SK-N-SH (cell line): ENCODE results near the gene OR1J2. TPM values are rescaled to one million over a fixed set of nuclear protein-coding genes. Genes with fewer than 3 reads are reported as not detected.

Source experiments
- CTCF ChIA-PET: fragments of 300-600, 350-600 bp; formaldehyde crosslinking; extraction: SDS; loops from one replicate; lab custom pipeline; 2021; lab: Yijun Ruan, JAX
- POLR2A ChIA-PET: fragments of 350-600 bp; sonication (Branson Sonifier 250); formaldehyde crosslinking; extraction: SDS; loops from one replicate; lab custom pipeline; 2020; ENCODE audit warnings: antibody characterized with exemption, inconsistent platforms; lab: Yijun Ruan, JAX
- DNase-seq: peaks from one replicate; pipeline ENCODE4 v3.0.0; 2012
- H2AFZ ChIP-seq: fragments of 200-600 bp; sonication (generic); 2 replicates; pipeline ENCODE4 v1.8.1; 2016; ENCODE audit warnings: antibody characterized with exemption, mild to moderate bottlenecking, low read depth
- H3F3A ChIP-seq: fragments of 200-600 bp; sonication (generic); replicated peaks from 2 replicates; pipeline ENCODE3; 2016; ENCODE audit warnings: antibody characterized with exemption, mild to moderate bottlenecking; ENCODE audit not compliant: insufficient read depth
- H3K27ac ChIP-seq, 2 experiments: fragments of 200-500 bp in 1 of 2; fragments of 200-600 bp in 1 of 2; sonication (Bioruptor generic) in 1 of 2; sonication (generic), shearing (Covaris generic) in 1 of 2; 2 replicates each; pipeline versions ENCODE4 v1.5.1 to v1.6.1; 2014 to 2016; ENCODE audit warnings: low read depth in 2 of 2, inconsistent platforms in 1 of 2, low read length in 1 of 2, mild to moderate bottlenecking in 1 of 2, mixed read lengths in 1 of 2
- H3K27me3 ChIP-seq: fragments of 200-600 bp; sonication (generic), shearing (Covaris generic); 2 replicates; pipeline ENCODE4 v1.6.1; 2016; ENCODE audit warnings: mixed run types; ENCODE audit not compliant: insufficient read depth
- H3K36me3 ChIP-seq, 2 experiments: fragments of 200-500 bp in 1 of 2; fragments of 200-600 bp in 1 of 2; sonication (Bioruptor generic) in 1 of 2; sonication (generic) in 1 of 2; replicated peaks in 1 of 2; 2 replicates each; pipeline versions ENCODE3 to v1.5.1; 2014 to 2016; ENCODE audit warnings: low read length in 1 of 2, mild to moderate bottlenecking in 1 of 2; ENCODE audit not compliant: insufficient read depth in 2 of 2, control insufficient read depth in 1 of 2
- H3K4me1 ChIP-seq, 2 experiments: fragments of 200-500 bp in 1 of 2; fragments of 200-600 bp in 1 of 2; sonication (Bioruptor generic) in 1 of 2; sonication (generic), shearing (Covaris generic) in 1 of 2; 2 replicates each; pipeline versions ENCODE4 v1.5.1 to v1.6.1; 2014 to 2016; ENCODE audit warnings: low read depth in 1 of 2, low read length in 1 of 2, mixed run types in 1 of 2; ENCODE audit not compliant: insufficient read depth in 2 of 2, control insufficient read depth in 1 of 2
- H3K4me2 ChIP-seq: fragments of 200-600 bp; sonication (generic), shearing (Covaris generic); 2 replicates; pipeline ENCODE4 v1.6.1; 2017; ENCODE audit warnings: mixed run types
- H3K4me3 ChIP-seq, 2 experiments: fragments of 200-500 bp in 1 of 2; fragments of 200-600 bp in 1 of 2; sonication (Bioruptor generic) in 1 of 2; sonication (generic), shearing (Covaris generic) in 1 of 2; 2 replicates each; pipeline versions ENCODE4 v1.5.1 to v1.8.1; 2014 to 2016; ENCODE audit warnings: low read depth in 2 of 2, inconsistent platforms in 1 of 2, low read length in 1 of 2, mild to moderate bottlenecking in 1 of 2, mixed read lengths in 1 of 2, moderate library complexity in 1 of 2
- H3K79me2 ChIP-seq: fragments of 200-600 bp; sonication (generic); 2 replicates; pipeline ENCODE4 v1.8.1; 2017; ENCODE audit warnings: mild to moderate bottlenecking; ENCODE audit not compliant: insufficient read depth
- H3K9ac ChIP-seq: fragments of 200-600 bp; sonication (generic); 2 replicates; pipeline ENCODE4 v1.6.1; 2017; ENCODE audit warnings: mixed run types
- H3K9me2 ChIP-seq: fragments of 200-600 bp; sonication (generic); 2 replicates; pipeline ENCODE4 v1.6.1; 2017; ENCODE audit warnings: mixed run types
- H3K9me3 ChIP-seq: fragments of 200-600 bp; sonication (generic); 2 replicates; pipeline ENCODE4 v1.6.1; 2017; ENCODE audit warnings: mixed run types, mild to moderate bottlenecking, moderate library complexity
- H4K20me1 ChIP-seq: fragments of 200-600 bp; sonication (generic); 2 replicates; pipeline ENCODE4 v1.6.1; 2017; ENCODE audit warnings: mild to moderate bottlenecking, mixed run types; ENCODE audit not compliant: insufficient read depth
- ELF1 ChIP-seq: IDR thresholded peaks from 2 replicates; pipeline ENCODE4 v1.4.0; 2012
- EP300 ChIP-seq, 2 experiments: IDR thresholded peaks; 2 replicates each; pipeline versions ENCODE4 v1.4.0 to v1.6.1; 2012; ENCODE audit warnings: borderline replicate concordance in 1 of 2, low read depth in 1 of 2, low read length in 1 of 2
- EZH2phosphoT487 ChIP-seq: fragments of 200-600 bp; sonication (generic); IDR thresholded peaks from 2 replicates; pipeline ENCODE4 v1.6.1; 2017; ENCODE audit warnings: low read depth, mixed run types, mild to moderate bottlenecking, antibody characterized with exemption, moderate library complexity, borderline replicate concordance
- FOSL2 ChIP-seq: IDR thresholded peaks from 2 replicates; pipeline ENCODE4 v1.4.0; 2012; ENCODE audit warnings: low read depth, mild to moderate bottlenecking, moderate library complexity, borderline replicate concordance
- FOXJ3 ChIP-seq: sonication (generic); formaldehyde crosslinking; IDR thresholded peaks from 2 replicates; pipeline ENCODE4 v1.5.1; 2020; ENCODE audit warnings: mild to moderate bottlenecking, missing genetic modification reagents
- JUND ChIP-seq: IDR thresholded peaks from 2 replicates; pipeline ENCODE4 v1.4.0; 2012
- MEF2A ChIP-seq: IDR thresholded peaks from 2 replicates; pipeline ENCODE4 v1.4.0; 2012; ENCODE audit warnings: low read depth, borderline replicate concordance
- RAD21 ChIP-seq: IDR thresholded peaks from 2 replicates; pipeline ENCODE4 v1.6.1; 2012; ENCODE audit warnings: mild to moderate bottlenecking, low read length
- RXRA ChIP-seq: IDR thresholded peaks from 2 replicates; pipeline ENCODE4 v1.4.0; 2012; ENCODE audit warnings: low read depth, mild to moderate bottlenecking, borderline replicate concordance
- SIN3A ChIP-seq: IDR thresholded peaks from 2 replicates; pipeline ENCODE4 v1.6.1; 2012; ENCODE audit warnings: low read depth, mild to moderate bottlenecking, low read length, moderate library complexity, borderline replicate concordance
- SMC3 ChIP-seq: IDR thresholded peaks from 2 replicates; pipeline ENCODE4 v1.6.1; 2012; ENCODE audit warnings: low read depth, low read length, improper control_type of control experiment
- TCF12 ChIP-seq: IDR thresholded peaks from 2 replicates; pipeline ENCODE4 v1.4.0; 2012
- TEAD4 ChIP-seq: IDR thresholded peaks from 2 replicates; pipeline ENCODE4 v1.4.0; 2012; ENCODE audit warnings: mild to moderate bottlenecking, borderline replicate concordance; ENCODE audit not compliant: insufficient read depth
- YY1 ChIP-seq: IDR thresholded peaks from 2 replicates; pipeline ENCODE4 v1.4.0; 2012; ENCODE audit warnings: low read depth, mild to moderate bottlenecking
- WGBS: methylation state at CpG from one replicate; pipeline ENCODE4 v1.1.6; 2017; ENCODE audit warnings: low lambda C conversion rate; 5-methylcytosine and 5-hydroxymethylcytosine counted together
- polyA plus RNA-seq, 3 experiments: library from polyadenylated mRNA; depleted of rRNA; stranded (reverse); fragments of >200 nt; gene quantifications; 2 replicates each; pipeline ENCODE4 v1.2.3, GENCODE V29; 2012
- TF ChIP-seq, protein P1 (sequence below): fragments of 200-600 bp; sonication (generic); IDR thresholded peaks from 2 replicates; pipeline ENCODE4 v1.6.1; 2017; ENCODE audit warnings: antibody characterized with exemption, mild to moderate bottlenecking, moderate library complexity
- TF ChIP-seq, protein P2 (sequence below): IDR thresholded peaks from 2 replicates; pipeline ENCODE4 v1.4.0; 2012; ENCODE audit warnings: low read depth, borderline replicate concordance

The OR1J2 gene
- polyA plus RNA-seq, 1 of the 3 experiments (the other 2 are of a cell fraction), result not detected

DNA sequence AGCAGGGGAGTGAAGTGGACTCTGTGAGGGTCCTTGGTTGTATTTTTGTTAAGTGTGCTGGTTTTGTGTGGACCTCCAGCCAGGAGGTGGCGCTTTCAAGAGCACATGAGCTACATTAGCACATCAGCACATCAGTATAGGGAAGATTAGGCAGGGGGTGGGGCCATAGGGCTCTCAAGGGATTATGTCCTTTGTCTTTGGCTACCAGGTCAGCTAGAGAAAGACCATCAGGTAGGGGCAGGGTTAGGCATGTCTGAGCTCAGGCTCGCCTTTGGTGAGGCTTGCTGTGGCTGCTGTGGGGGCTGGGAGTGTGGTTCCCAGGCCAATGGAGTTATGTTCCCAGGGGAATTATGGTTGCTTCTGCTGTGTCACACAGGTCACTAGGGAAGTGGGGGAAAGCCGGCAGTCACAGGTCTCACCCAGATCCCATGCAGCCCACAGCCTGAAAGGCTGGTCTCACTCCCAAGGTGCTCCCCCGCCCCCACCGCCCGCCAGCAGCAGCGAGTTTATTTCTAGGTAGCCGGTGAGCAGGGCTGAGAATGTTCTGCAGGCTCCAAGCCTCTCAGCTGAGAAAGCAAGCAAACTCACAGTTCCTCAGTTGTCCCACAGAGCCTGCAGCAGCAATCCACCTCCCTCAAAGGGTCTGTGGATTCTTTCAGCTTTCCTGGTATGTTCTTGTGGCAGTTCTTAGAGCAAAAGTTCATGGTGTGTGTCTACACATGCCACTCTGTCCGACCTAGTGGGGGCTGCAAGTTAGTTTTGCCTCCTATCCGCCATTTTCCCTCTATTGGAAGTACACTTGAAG lies 46.6 kb upstream of the OR1J2 start:
- Histone ChIP-seq H3K9me3 (no peaks in the 10 kb centered on the region), H4K20me1 (no peaks in the 10 kb centered on the region), H3K27ac (peak overlapping the region in 1 of 2 experiments; percentile 7; a peak in 1 of 4 replicates), H3K9me2 (no peaks in the 10 kb centered on the region), H3K9ac (peak overlapping the region; percentile 40; the same call in 1 of the 2 replicates), H3K36me3 (no peaks in the 10 kb centered on the region), H2AFZ (peak overlapping the region; percentile 94), H3F3A (no peaks in the 10 kb centered on the region), H3K4me3 (peak overlapping the region; percentile 47 to 60), H3K4me2 (peak overlapping the region; percentile 78), H3K79me2 (no peaks in the 10 kb centered on the region), H3K27me3 (no peaks in the 10 kb centered on the region), H3K4me1 (peaks cover 3 to 4% of the 10 kb centered on the region in 2 experiments; a peak in 2 of 4 replicates)
- ChIA-PET POLR2A (no interaction called here), CTCF (interaction anchor here (0.6 to 4.6 kb wide), 19 partner anchors 8 to 886 kb away, joined by 3 to 77 read pairs (median 4); partner anchors contain the start of gene OR1J1)
- WGBS, result 40% methylated on average over 6 of the region's 10 CpGs
- TF ChIP-seq, protein P1, sequence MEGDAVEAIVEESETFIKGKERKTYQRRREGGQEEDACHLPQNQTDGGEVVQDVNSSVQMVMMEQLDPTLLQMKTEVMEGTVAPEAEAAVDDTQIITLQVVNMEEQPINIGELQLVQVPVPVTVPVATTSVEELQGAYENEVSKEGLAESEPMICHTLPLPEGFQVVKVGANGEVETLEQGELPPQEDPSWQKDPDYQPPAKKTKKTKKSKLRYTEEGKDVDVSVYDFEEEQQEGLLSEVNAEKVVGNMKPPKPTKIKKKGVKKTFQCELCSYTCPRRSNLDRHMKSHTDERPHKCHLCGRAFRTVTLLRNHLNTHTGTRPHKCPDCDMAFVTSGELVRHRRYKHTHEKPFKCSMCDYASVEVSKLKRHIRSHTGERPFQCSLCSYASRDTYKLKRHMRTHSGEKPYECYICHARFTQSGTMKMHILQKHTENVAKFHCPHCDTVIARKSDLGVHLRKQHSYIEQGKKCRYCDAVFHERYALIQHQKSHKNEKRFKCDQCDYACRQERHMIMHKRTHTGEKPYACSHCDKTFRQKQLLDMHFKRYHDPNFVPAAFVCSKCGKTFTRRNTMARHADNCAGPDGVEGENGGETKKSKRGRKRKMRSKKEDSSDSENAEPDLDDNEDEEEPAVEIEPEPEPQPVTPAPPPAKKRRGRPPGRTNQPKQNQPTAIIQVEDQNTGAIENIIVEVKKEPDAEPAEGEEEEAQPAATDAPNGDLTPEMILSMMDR, result peak; percentile 65
- 0 out of 2 replicates have a peak, but pooled peaks have one; percentile 19 for TF ChIP-seq YY1
- TF ChIP-seq RXRA, result no peak
- DNase-seq, result peak; percentile 27

DNA sequence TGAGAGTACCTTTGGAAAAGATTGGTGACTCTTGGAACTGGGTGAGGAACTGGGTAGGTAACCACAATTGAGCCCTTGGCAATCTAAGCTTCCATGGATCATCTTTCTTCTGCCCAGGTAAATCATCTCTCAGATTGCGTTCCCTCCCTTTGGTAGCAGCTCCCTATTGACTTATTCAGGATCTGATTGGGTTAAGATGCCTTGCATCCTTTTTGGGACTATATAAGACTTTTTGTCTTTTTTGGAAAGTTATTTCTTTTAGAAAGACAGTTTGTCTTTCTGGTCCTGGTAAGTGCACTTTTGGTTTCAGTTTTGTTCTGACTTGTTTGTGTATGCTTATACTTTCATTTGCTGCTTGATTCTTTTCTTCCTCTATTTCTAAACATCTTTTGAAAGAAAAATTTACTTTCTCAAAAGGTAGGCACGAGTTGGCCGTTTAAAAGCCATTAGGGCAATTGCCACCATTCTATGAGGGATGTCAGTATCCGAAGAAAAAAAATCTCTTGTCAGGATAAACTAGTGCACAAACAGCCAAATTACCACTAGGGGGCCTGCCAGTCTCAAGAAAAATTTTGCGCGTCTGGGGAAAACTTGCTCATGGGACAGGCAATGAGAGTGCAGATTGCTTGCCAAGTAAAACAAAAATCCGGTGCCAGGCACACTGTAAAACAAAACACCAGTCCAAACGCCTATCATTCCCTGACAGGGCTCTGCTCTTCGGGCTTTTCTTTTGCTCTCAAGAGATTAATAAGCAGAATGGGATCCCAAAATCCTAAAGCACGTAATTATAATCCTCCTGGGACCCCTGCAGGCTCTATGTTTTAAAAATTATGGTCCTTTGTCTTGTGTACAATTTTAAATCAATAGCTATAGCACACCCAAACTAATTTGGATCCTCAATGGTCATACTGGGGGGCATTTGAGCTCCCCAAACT lies 45.7 kb upstream of the OR1J2 start:
- no peaks in the 10 kb centered on the region for H3K79me2 ChIP-seq
- H3K36me3 ChIP-seq, result no peaks in the 10 kb centered on the region
- H3K27me3 ChIP-seq, result no peaks in the 10 kb centered on the region
- peak overlapping the region; percentile 47 to 60 for H3K4me3 ChIP-seq
- no peaks in the 10 kb centered on the region for H3K9me3 ChIP-seq
- H3K9me2 ChIP-seq, result no peaks in the 10 kb centered on the region
- H3K9ac ChIP-seq, result peak overlapping the region; percentile 40; the same call in 1 of the 2 replicates
- WGBS, result 16% methylated on average over 10 of the region's 10 CpGs
- H3K4me2 ChIP-seq, result peak overlapping the region; percentile 78
- peak overlapping the region; percentile 94 for H2AFZ ChIP-seq
- no peaks in the 10 kb centered on the region for H4K20me1 ChIP-seq
- DNase-seq, result peak; percentile 52
- ChIA-PET POLR2A (no interaction called here), CTCF (interaction anchor here (0.6 to 4.6 kb wide), 24 partner anchors 9 to 885 kb away, joined by 3 to 77 read pairs (median 4); partner anchors contain the start of genes OR1J1 and PDCL)
- peak overlapping the region in 1 of 2 experiments; percentile 7; a peak in 1 of 4 replicates for H3K27ac ChIP-seq
- no peaks in the 10 kb centered on the region for H3F3A ChIP-seq
- H3K4me1 ChIP-seq, result peaks cover 3 to 4% of the 10 kb centered on the region in 2 experiments; a peak in 2 of 4 replicates
- no peak for TF ChIP-seq EZH2phosphoT487
- 0 out of 2 replicates have a peak, but pooled peaks have one; percentile 3 for TF ChIP-seq YY1
- TF ChIP-seq TEAD4, result no peak
- TF ChIP-seq FOXJ3 (CRISPR knock-in tag), result no peak
- TF ChIP-seq SIN3A, result no peak
- 0 out of 4 replicates have a peak, but pooled peaks of 1 of the 2 experiments have one; percentile 9 for TF ChIP-seq EP300 (IDR thresholded peaks at IDR 0.05; ENCODE audit: borderline replicate concordance in 1 of 2, low read depth in 1 of 2, low read length in 1 of 2)
- TF ChIP-seq JUND, result no peak; the same call in 1 of the 2 replicates
- peak; percentile 22; the same call in 1 of the 2 replicates for TF ChIP-seq TCF12
- TF ChIP-seq, protein P2, sequence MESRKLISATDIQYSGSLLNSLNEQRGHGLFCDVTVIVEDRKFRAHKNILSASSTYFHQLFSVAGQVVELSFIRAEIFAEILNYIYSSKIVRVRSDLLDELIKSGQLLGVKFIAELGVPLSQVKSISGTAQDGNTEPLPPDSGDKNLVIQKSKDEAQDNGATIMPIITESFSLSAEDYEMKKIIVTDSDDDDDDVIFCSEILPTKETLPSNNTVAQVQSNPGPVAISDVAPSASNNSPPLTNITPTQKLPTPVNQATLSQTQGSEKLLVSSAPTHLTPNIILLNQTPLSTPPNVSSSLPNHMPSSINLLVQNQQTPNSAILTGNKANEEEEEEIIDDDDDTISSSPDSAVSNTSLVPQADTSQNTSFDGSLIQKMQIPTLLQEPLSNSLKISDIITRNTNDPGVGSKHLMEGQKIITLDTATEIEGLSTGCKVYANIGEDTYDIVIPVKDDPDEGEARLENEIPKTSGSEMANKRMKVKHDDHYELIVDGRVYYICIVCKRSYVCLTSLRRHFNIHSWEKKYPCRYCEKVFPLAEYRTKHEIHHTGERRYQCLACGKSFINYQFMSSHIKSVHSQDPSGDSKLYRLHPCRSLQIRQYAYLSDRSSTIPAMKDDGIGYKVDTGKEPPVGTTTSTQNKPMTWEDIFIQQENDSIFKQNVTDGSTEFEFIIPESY, result no peak
- TF ChIP-seq, protein P1, result peak; percentile 92
- TF ChIP-seq ELF1, result no peak
- no peak for TF ChIP-seq FOSL2
- peak; percentile 85 for TF ChIP-seq RAD21
- TF ChIP-seq RXRA, result no peak
- no peak for TF ChIP-seq MEF2A
- TF ChIP-seq SMC3, result peak; percentile 84
